OCI-LY1 (cell line): ENCODE measurements around the gene AIFM3.

Source experiments
- EZH2 ChIP-seq: fragments of 200-600 bp; sonication (generic), shearing (Covaris generic); IDR thresholded peaks from 2 replicates; pipeline ENCODE4 v1.8.0; 2017; ENCODE audit warnings: borderline replicate concordance, mixed run types, mild to moderate bottlenecking, antibody characterized with exemption, low read length, moderate library complexity, mixed read lengths
- TF ChIP-seq, protein P1 (sequence below): fragments of 200-600 bp; sonication (generic), shearing (Covaris generic); IDR thresholded peaks from 2 replicates; pipeline ENCODE4 v1.5.1; 2017; ENCODE audit warnings: mild to moderate bottlenecking, antibody characterized with exemption, low read length, moderate library complexity, mixed read lengths

- TF ChIP-seq, protein P1, sequence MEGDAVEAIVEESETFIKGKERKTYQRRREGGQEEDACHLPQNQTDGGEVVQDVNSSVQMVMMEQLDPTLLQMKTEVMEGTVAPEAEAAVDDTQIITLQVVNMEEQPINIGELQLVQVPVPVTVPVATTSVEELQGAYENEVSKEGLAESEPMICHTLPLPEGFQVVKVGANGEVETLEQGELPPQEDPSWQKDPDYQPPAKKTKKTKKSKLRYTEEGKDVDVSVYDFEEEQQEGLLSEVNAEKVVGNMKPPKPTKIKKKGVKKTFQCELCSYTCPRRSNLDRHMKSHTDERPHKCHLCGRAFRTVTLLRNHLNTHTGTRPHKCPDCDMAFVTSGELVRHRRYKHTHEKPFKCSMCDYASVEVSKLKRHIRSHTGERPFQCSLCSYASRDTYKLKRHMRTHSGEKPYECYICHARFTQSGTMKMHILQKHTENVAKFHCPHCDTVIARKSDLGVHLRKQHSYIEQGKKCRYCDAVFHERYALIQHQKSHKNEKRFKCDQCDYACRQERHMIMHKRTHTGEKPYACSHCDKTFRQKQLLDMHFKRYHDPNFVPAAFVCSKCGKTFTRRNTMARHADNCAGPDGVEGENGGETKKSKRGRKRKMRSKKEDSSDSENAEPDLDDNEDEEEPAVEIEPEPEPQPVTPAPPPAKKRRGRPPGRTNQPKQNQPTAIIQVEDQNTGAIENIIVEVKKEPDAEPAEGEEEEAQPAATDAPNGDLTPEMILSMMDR = no peak
- no peak for TF ChIP-seq EZH2
Measured at GRCh38 chr22:20940186-20940651, 26.8 kb upstream of the AIFM3 start.
